ENCODE data around the gene LGSN. TPM values are rescaled to one million over a fixed set of nuclear protein-coding genes. Genes with fewer than 3 reads are reported as not detected.

LGSN gene
- total RNA-seq, 6 experiments from 2014 or later = not detected

GRCh38 chr6:63259153-63259552 is 60.6 kb downstream of the LGSN start:
- DNase-seq = no peak
- no peak overlapping the region for H3K4me3 Mint-ChIP-seq
- H3K4me1 Mint-ChIP-seq (ENCODE audit: low read depth) = no peaks in the 10 kb centered on the region
- no peaks in the 10 kb centered on the region for H3K36me3 Mint-ChIP-seq (ENCODE audit: low read depth)
- H3K27ac Mint-ChIP-seq = no peak overlapping the region
- no peaks in the 10 kb centered on the region; the same call in 1 of the 2 replicates for H3K9me3 Mint-ChIP-seq
- H3K27me3 Mint-ChIP-seq (ENCODE audit: insufficient read depth) = no peaks in the 10 kb centered on the region
- no peak for TF ChIP-seq CTCF (IDR thresholded peaks at IDR 0.05)

GRCh38 chr6:63249875-63250482 is 69.8 kb downstream of the LGSN start:
- no peak overlapping the region for H3K4me3 Mint-ChIP-seq
- DNase-seq = no peak
- no peaks in the 10 kb centered on the region for H3K4me1 Mint-ChIP-seq (ENCODE audit: low read depth)
- TF ChIP-seq CTCF (IDR thresholded peaks at IDR 0.05) = no peak
- no peaks in the 10 kb centered on the region; the same call in 1 of the 2 replicates for H3K9me3 Mint-ChIP-seq
- H3K36me3 Mint-ChIP-seq (ENCODE audit: low read depth) = no peaks in the 10 kb centered on the region
- H3K27me3 Mint-ChIP-seq (ENCODE audit: insufficient read depth) = no peaks in the 10 kb centered on the region
- no peak overlapping the region for H3K27ac Mint-ChIP-seq

- DNase-seq = no peak
- Mint-ChIP-seq H3K4me1 (ENCODE audit: low read depth) (no peaks in the 10 kb centered on the region), H3K9me3 (no peaks in the 10 kb centered on the region), H3K27ac (no peak overlapping the region), H3K4me3 (no peak overlapping the region), H3K36me3 (ENCODE audit: low read depth) (no peaks in the 10 kb centered on the region), H3K27me3 (ENCODE audit: insufficient read depth) (no peaks in the 10 kb centered on the region)
- TF ChIP-seq CTCF (IDR thresholded peaks at IDR 0.05) = no peak
Observed at GRCh38 chr6:63246581-63246980, 73.2 kb downstream of the LGSN start.

- no peak for TF ChIP-seq CTCF (IDR thresholded peaks at IDR 0.05)
- Mint-ChIP-seq H3K4me3 (no peak overlapping the region), H3K4me1 (ENCODE audit: low read depth) (no peaks in the 10 kb centered on the region), H3K27ac (no peak overlapping the region), H3K36me3 (ENCODE audit: low read depth) (no peaks in the 10 kb centered on the region), H3K27me3 (ENCODE audit: insufficient read depth) (no peaks in the 10 kb centered on the region), H3K9me3 (no peaks in the 10 kb centered on the region)
- no peak for DNase-seq
Observed at GRCh38 chr6:63245909-63246308, 73.9 kb downstream of the LGSN start.

- no peak for TF ChIP-seq CTCF (IDR thresholded peaks at IDR 0.05)
- DNase-seq = no peak
- Mint-ChIP-seq H3K4me1 (ENCODE audit: low read depth) (no peaks in the 10 kb centered on the region), H3K27ac (no peak overlapping the region), H3K36me3 (ENCODE audit: low read depth) (no peaks in the 10 kb centered on the region), H3K4me3 (no peak overlapping the region), H3K27me3 (ENCODE audit: insufficient read depth) (no peaks in the 10 kb centered on the region), H3K9me3 (no peaks in the 10 kb centered on the region)
Observed at GRCh38 chr6:63245420-63245819, 74.4 kb downstream of the LGSN start.
